Regular cardiac myocyte (primary cell): ENCODE data around the gene THADA. TPM values are rescaled to one million over a fixed set of nuclear protein-coding genes. Genes with fewer than 3 reads are reported as not detected.

Source experiments
- total RNA-seq: library from RNA; depleted of rRNA; stranded (reverse); fragments of >200 nt; gene quantifications from 2 replicates; pipeline ENCODE4 v1.2.3, GENCODE V29; 2014

The THADA gene
- 27.6 and 32.2 TPM in 2 replicates for total RNA-seq

GRCh38 chr2:43595603-43596412 is at the start of gene THADA:
Gene THADA, minus strand, starts transcription at chr2:43596038. Its CDS starts 3,646 bp downstream, at chr2:43592392.

GRCh38 chr2:43637030-43637803 is 41.4 kb upstream of the THADA start, which contains the start of gene PLEKHH2:
Gene PLEKHH2, plus strand, starts transcription at chr2:43637260. Its CDS starts 7,414 bp downstream, at chr2:43644674.

GRCh38 chr2:43226558-43226954 is 369.3 kb downstream of the THADA start, which contains the start of gene ZFP36L2:
Gene ZFP36L2, minus strand, starts transcription at chr2:43226606. Its CDS starts 291 bp downstream, at chr2:43226315.

Other genes with a start within 250 kb of the THADA start
- gene PLEKHH2, start 41.2 kb upstream of the THADA start, total RNA-seq: 2.7 and 11.6 TPM in 2 replicates
- 1.1 and 1.3 TPM in 2 replicates for gene C1GALT1C1L, start 80.4 kb upstream of the THADA start, total RNA-seq
- gene DYNC2LI1, start 178.0 kb upstream of the THADA start, total RNA-seq: 17.1 and 31.0 TPM in 2 replicates
- not detected in 2 replicates for gene ABCG5, start 242.8 kb upstream of the THADA start, total RNA-seq
- gene ABCG8, start 242.9 kb upstream of the THADA start, total RNA-seq: not detected in 2 replicates